Ishikawa (cell line): Measurements from ENCODE around the gene SPATA2.

Source experiments
- CEBPB ChIP-seq: IDR thresholded peaks from 2 replicates; pipeline ENCODE4 v1.6.1; 2012
- CREB1 ChIP-seq: IDR thresholded peaks from 2 replicates; pipeline ENCODE4 v1.6.1; 2012; ENCODE audit warnings: low read depth
- EGR1 ChIP-seq: IDR thresholded peaks from 2 replicates; pipeline ENCODE4 v1.6.1; 2012
- EP300 ChIP-seq: IDR thresholded peaks from 2 replicates; pipeline ENCODE4 v1.6.1; 2012; ENCODE audit warnings: borderline replicate concordance
- FOXM1 ChIP-seq: IDR thresholded peaks from 2 replicates; pipeline ENCODE4 v1.6.1; 2012; ENCODE audit warnings: low read depth, borderline replicate concordance
- MAX ChIP-seq: IDR thresholded peaks from 2 replicates; pipeline ENCODE4 v1.6.1; 2012
- NFIC ChIP-seq: IDR thresholded peaks from 2 replicates; pipeline ENCODE4 v1.6.1; 2012
- RAD21 ChIP-seq: IDR thresholded peaks from 2 replicates; pipeline ENCODE4 v1.6.1; 2012; ENCODE audit warnings: low read depth
- REST ChIP-seq: IDR thresholded peaks from 2 replicates; pipeline ENCODE4 v1.6.1; 2012; ENCODE audit warnings: low read depth, mild to moderate bottlenecking
- TAF1 ChIP-seq: IDR thresholded peaks from 2 replicates; pipeline ENCODE4 v1.6.1; 2012; ENCODE audit warnings: low read depth, mild to moderate bottlenecking
- TCF12 ChIP-seq: IDR thresholded peaks from 2 replicates; pipeline ENCODE4 v1.6.1; 2012; ENCODE audit warnings: low read depth
- TEAD4 ChIP-seq: IDR thresholded peaks from 2 replicates; pipeline ENCODE4 v1.6.1; 2012
- USF1 ChIP-seq: IDR thresholded peaks from 2 replicates; pipeline ENCODE4 v1.6.1; 2012
- YY1 ChIP-seq: IDR thresholded peaks from 2 replicates; pipeline ENCODE4 v1.6.1; 2012; ENCODE audit warnings: low read depth
- ZBTB7A ChIP-seq: IDR thresholded peaks from 2 replicates; pipeline ENCODE4 v1.6.1; 2012; ENCODE audit warnings: low read depth

The SPATA2 gene

GRCh38 chr20:49935746-49936152, 20.4 kb upstream of the SPATA2 start:
- TF ChIP-seq TCF12 (no peak), CEBPB (no peak), ZBTB7A (no peak), REST (no peak), EP300 (no peak), RAD21 (no peak), TEAD4 (no peak), TAF1 (no peak), MAX (no peak), NFIC (no peak), FOXM1 (no peak), CREB1 (no peak), USF1 (no peak), YY1 (no peak), EGR1 (no peak)

GRCh38 chr20:49929142-49929494, 13.8 kb upstream of the SPATA2 start:
- TF ChIP-seq ZBTB7A (no peak), REST (no peak), TEAD4 (no peak)

- TF ChIP-seq TAF1, result no peak
- peak; percentile 22; the same call in 1 of the 2 replicates for TF ChIP-seq TEAD4
- peak; percentile 73 for TF ChIP-seq RAD21
- no peak for TF ChIP-seq CREB1
- TF ChIP-seq CEBPB, result peak; percentile 58
Measured at GRCh38 chr20:49928411-49929141, 13.2 kb upstream of the SPATA2 start.

- no peak for TF ChIP-seq TAF1
- no peak for TF ChIP-seq YY1
- TF ChIP-seq TEAD4, result no peak
- no peak for TF ChIP-seq FOXM1
- no peak for TF ChIP-seq USF1
- no peak for TF ChIP-seq CREB1
- TF ChIP-seq MAX, result no peak
- no peak for TF ChIP-seq CEBPB
- TF ChIP-seq NFIC, result no peak
- TF ChIP-seq ZBTB7A, result no peak
- no peak for TF ChIP-seq REST
- TF ChIP-seq RAD21, result no peak
- TF ChIP-seq EP300, result no peak
- TF ChIP-seq EGR1, result no peak
- no peak for TF ChIP-seq TCF12
Measured at GRCh38 chr20:49925901-49926454, 10.6 kb upstream of the SPATA2 start.
